PC-9 (cell line): ENCODE data around the gene NR2E3. TPM values are rescaled to one million over a fixed set of nuclear protein-coding genes. Genes with fewer than 3 reads are reported as not detected.

Experiments used
- BruUV-seq: library from RNA; stranded (reverse); fragments of 400-500 nt; replicated peaks from 2 replicates; lab custom pipeline; 2021; lab: Mats Ljungman, UMichigan
- CTCF ChIA-PET: fragments of 300-600 bp; sonication (Branson Sonifier 250); formaldehyde crosslinking; loops from one replicate; lab custom pipeline; 2022; ENCODE audit warnings: antibody characterized with exemption; lab: Charles Lee
- POLR2A ChIA-PET: fragments of 300-600 bp; sonication (Branson Sonifier 250); formaldehyde crosslinking; loops from one replicate; lab custom pipeline; 2022; ENCODE audit warnings: antibody characterized with exemption; ENCODE audit not compliant: unreplicated experiment; lab: Charles Lee
- DNase-seq, 2 experiments: peaks; one replicate each; pipeline versions ENCODE4 v3.0.0 to v3.0.0-alpha.2; 2015 to 2022; ENCODE audit warnings: mixed read lengths in 1 of 2
- H2AFZ ChIP-seq: fragments of 200-600 bp; sonication (generic); 2 replicates; pipeline ENCODE4 v1.8.1; 2017; ENCODE audit warnings: antibody characterized with exemption
- H3F3A ChIP-seq: fragments of 200-600 bp; sonication (generic); 2 replicates; pipeline ENCODE4 v1.8.1; 2017; ENCODE audit warnings: antibody characterized with exemption, mild to moderate bottlenecking, low read depth; ENCODE audit not compliant: insufficient read depth
- H3K27ac ChIP-seq: fragments of 200-600 bp; sonication (generic); 2 replicates; pipeline ENCODE4 v1.6.1; 2016; ENCODE audit warnings: mixed run types
- H3K27me3 ChIP-seq: fragments of 200-600 bp; sonication (generic); 2 replicates; pipeline ENCODE4 v1.6.1; 2016; ENCODE audit warnings: low read depth, mixed run types; ENCODE audit not compliant: insufficient read depth
- H3K36me3 ChIP-seq: fragments of 200-600 bp; sonication (generic); 2 replicates; pipeline ENCODE4 v1.6.1; 2016; ENCODE audit warnings: low read depth, mixed run types
- H3K4me1 ChIP-seq: fragments of 200-600 bp; sonication (generic); replicated peaks from 2 replicates; pipeline ENCODE4 v1.6.1; 2016; ENCODE audit warnings: mixed run types; ENCODE audit not compliant: insufficient read depth
- H3K4me2 ChIP-seq: fragments of 200-600 bp; sonication (generic); 2 replicates; pipeline ENCODE4 v1.6.1; 2017; ENCODE audit warnings: mixed run types
- H3K4me3 ChIP-seq: fragments of 200-600 bp; sonication (generic); 2 replicates; pipeline ENCODE4 v1.6.1; 2016; ENCODE audit warnings: mixed run types
- H3K79me2 ChIP-seq: fragments of 200-600 bp; sonication (generic); 2 replicates; pipeline ENCODE4 v1.6.1; 2017; ENCODE audit warnings: low read depth, mixed run types
- H3K9me2 ChIP-seq: fragments of 200-600 bp; sonication (generic); 2 replicates; pipeline ENCODE4 v1.8.1; 2017; ENCODE audit warnings: mild to moderate bottlenecking; ENCODE audit not compliant: insufficient read depth
- H3K9me3 ChIP-seq: fragments of 200-600 bp; sonication (generic); 2 replicates; pipeline ENCODE4 v1.8.1; 2016; ENCODE audit warnings: low read depth; ENCODE audit not compliant: insufficient read depth
- H4K20me1 ChIP-seq: fragments of 200-600 bp; sonication (generic); 2 replicates; pipeline ENCODE4 v1.8.1; 2017; ENCODE audit not compliant: insufficient read depth
- EZH2 ChIP-seq: fragments of 200-600 bp; sonication (generic); IDR thresholded peaks from 2 replicates; pipeline ENCODE4 v1.8.0; 2017; ENCODE audit warnings: antibody characterized with exemption, low read depth
- intact Hi-C: fragments of 100-400 bp; cut with micrococcal nuclease; formaldehyde crosslinking; loops from one replicate; pipeline ENCODE4 v1.10.0; 2022; ENCODE audit not compliant: unreplicated experiment
- total RNA-seq: library from RNA; stranded (reverse); gene quantifications from 2 replicates; pipeline ENCODE4 v1.2.3, GENCODE V29; 2021
- TF ChIP-seq, protein P1 (sequence below): fragments of 200-600 bp; sonication (generic); conservative IDR thresholded peaks from 2 replicates; pipeline ENCODE4 v1.6.1; 2017; ENCODE audit warnings: mixed run types, antibody characterized with exemption, mild to moderate bottlenecking, moderate library complexity

Gene NR2E3
- total RNA-seq, 1 experiment from 2014 or later = 1.5 TPM

DNA sequence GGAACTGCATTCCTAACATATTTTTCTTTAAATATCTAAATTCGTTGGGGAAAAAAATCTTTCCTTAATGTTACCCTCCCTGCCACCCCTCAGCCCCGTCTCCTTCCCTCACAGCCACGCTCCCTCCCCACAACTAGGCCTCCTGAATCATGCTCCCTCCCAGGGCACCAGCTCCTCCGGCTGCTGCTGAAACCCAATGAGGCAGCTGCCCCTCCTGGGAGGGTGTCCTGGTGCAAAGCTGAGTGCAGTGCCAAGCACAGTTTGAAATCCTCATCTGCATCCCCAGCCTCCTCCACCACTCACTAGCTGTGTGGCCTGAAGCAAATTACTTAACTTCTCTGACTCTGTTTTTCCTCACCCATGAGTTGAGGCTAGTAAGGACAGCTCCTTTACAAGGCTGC lies 2.7 kb upstream of the NR2E3 start:
- no peaks in the 10 kb centered on the region for H3K27me3 ChIP-seq
- ChIA-PET CTCF (interaction anchor here (0.5 kb wide), 1 partner anchor 390 kb away, joined by 15 read pairs; the partner anchor contains the start of gene GRAMD2A), POLR2A (interaction anchor here (0.6 kb wide), 1 partner anchor 308 kb away, joined by 9 read pairs; no protein-coding TSS in a partner anchor)
- no peak overlapping the region for H3K4me3 ChIP-seq
- H3F3A ChIP-seq = no peaks in the 10 kb centered on the region
- H3K79me2 ChIP-seq = no peaks in the 10 kb centered on the region
- H3K4me1 ChIP-seq = peaks cover 7% of the 10 kb centered on the region; the same call in 1 of the 2 replicates
- H3K36me3 ChIP-seq = no peaks in the 10 kb centered on the region
- no peaks in the 10 kb centered on the region for H3K9me3 ChIP-seq
- H4K20me1 ChIP-seq = no peaks in the 10 kb centered on the region
- no TSS peak for BruUV-seq
- no peak overlapping the region for H2AFZ ChIP-seq
- no peak overlapping the region for H3K27ac ChIP-seq
- intact Hi-C loops = loop anchor here (10.0 kb wide), 1 partner anchor 913 kb away; the partner anchor contains the start of genes LRRC49 and THAP10
- DNase-seq = no peak
- no peak for TF ChIP-seq EZH2
- TF ChIP-seq, protein P1, sequence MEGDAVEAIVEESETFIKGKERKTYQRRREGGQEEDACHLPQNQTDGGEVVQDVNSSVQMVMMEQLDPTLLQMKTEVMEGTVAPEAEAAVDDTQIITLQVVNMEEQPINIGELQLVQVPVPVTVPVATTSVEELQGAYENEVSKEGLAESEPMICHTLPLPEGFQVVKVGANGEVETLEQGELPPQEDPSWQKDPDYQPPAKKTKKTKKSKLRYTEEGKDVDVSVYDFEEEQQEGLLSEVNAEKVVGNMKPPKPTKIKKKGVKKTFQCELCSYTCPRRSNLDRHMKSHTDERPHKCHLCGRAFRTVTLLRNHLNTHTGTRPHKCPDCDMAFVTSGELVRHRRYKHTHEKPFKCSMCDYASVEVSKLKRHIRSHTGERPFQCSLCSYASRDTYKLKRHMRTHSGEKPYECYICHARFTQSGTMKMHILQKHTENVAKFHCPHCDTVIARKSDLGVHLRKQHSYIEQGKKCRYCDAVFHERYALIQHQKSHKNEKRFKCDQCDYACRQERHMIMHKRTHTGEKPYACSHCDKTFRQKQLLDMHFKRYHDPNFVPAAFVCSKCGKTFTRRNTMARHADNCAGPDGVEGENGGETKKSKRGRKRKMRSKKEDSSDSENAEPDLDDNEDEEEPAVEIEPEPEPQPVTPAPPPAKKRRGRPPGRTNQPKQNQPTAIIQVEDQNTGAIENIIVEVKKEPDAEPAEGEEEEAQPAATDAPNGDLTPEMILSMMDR = no peak
- H3K9me2 ChIP-seq = no peaks in the 10 kb centered on the region
- H3K4me2 ChIP-seq = no peak overlapping the region

DNA sequence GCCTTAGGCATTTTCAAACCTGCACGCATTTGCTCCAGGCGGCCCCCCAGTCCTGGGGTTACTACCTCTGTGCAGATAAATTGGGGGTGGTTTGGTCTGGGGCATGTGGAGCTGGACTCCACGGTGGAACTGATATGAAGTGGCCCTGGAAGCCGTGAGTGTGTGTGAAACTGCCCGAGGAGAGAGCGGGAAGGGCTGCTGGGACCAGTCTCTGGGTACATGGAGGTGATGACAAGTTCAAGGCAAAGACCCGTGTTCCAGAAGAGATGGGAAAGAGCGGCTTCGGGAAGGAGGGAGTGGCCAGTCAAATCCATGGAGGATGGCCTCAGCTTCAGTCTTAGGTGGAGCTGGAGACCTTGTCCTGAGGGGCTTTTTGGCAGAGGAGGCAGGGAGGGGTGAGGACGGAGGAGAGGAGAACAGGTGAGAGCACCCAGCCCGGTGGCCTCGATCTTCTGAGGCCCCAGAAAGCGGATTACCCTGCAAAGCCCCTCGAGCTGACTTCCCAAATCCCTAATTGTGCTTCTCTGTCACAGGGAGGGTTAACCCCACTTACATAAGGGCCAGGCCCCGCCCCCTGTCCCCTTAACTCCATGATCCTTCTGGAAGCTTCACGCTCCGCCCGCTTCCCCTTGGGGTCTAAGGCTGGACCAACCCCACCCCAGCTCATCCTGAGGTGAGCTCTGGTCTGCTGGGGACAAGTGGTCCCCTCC lies 1.9 kb upstream of the NR2E3 start:
- no peaks in the 10 kb centered on the region for H3K36me3 ChIP-seq
- no peak overlapping the region for H3K4me3 ChIP-seq
- H2AFZ ChIP-seq = no peak overlapping the region
- intact Hi-C loops = loop anchor here (10.0 kb wide), 1 partner anchor 914 kb away; the partner anchor contains the start of genes LRRC49 and THAP10
- no peak overlapping the region for H3K4me2 ChIP-seq
- DNase-seq = no peak
- POLR2A ChIA-PET = no interaction called here
- no peaks in the 10 kb centered on the region for H3K27me3 ChIP-seq
- no peak for TF ChIP-seq EZH2
- TF ChIP-seq, protein P1 = no peak
- BruUV-seq = no TSS peak
- CTCF ChIA-PET = interaction anchor here (0.6 kb wide), 1 partner anchor 46 kb away, joined by 3 read pairs; no protein-coding TSS in a partner anchor
- H3K79me2 ChIP-seq = no peaks in the 10 kb centered on the region
- H4K20me1 ChIP-seq = no peaks in the 10 kb centered on the region
- no peaks in the 10 kb centered on the region for H3K9me3 ChIP-seq
- H3F3A ChIP-seq = no peaks in the 10 kb centered on the region
- peaks cover 7% of the 10 kb centered on the region; the same call in 1 of the 2 replicates for H3K4me1 ChIP-seq
- H3K27ac ChIP-seq = no peak overlapping the region
- H3K9me2 ChIP-seq = no peaks in the 10 kb centered on the region

DNA sequence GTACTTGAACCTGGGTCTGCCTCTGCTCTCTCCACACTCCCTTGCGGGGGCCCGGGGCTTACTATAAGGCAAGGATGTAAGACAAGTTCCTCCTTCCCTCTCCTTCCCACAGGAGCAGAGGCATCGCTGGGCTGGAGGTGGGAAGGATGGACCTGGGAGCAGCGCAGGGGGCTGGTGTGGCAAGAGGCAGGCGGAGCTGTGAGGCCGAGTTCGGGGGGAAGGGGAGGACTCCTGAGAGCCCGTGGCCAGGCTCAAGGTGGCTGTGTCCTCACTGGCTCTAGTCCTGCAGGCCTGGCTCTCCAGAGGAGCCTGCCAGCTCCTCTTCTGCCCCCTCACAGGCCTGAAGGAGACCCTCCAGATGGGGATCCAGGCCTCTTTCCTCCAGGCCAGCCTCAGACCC lies 1.0 kb upstream of the NR2E3 start:
- no peaks in the 10 kb centered on the region for H3K79me2 ChIP-seq
- H2AFZ ChIP-seq = no peak overlapping the region
- H3K27me3 ChIP-seq = no peaks in the 10 kb centered on the region
- intact Hi-C loops = loop anchor here (10.0 kb wide), 1 partner anchor 915 kb away; the partner anchor contains the start of genes LRRC49 and THAP10
- no peaks in the 10 kb centered on the region for H3F3A ChIP-seq
- TF ChIP-seq EZH2 = no peak
- TF ChIP-seq, protein P1 = no peak
- H3K4me1 ChIP-seq = peaks cover 7% of the 10 kb centered on the region; the same call in 1 of the 2 replicates
- H3K4me2 ChIP-seq = no peak overlapping the region
- H3K36me3 ChIP-seq = no peaks in the 10 kb centered on the region
- H3K9me3 ChIP-seq = no peaks in the 10 kb centered on the region
- H3K4me3 ChIP-seq = no peak overlapping the region
- H3K9me2 ChIP-seq = no peaks in the 10 kb centered on the region
- DNase-seq = no peak
- CTCF ChIA-PET = no interaction called here
- POLR2A ChIA-PET = no interaction called here
- no peak overlapping the region for H3K27ac ChIP-seq
- H4K20me1 ChIP-seq = no peaks in the 10 kb centered on the region
- BruUV-seq = no TSS peak
